ENCODE data around the gene VPS72. TPM values are rescaled to one million over a fixed set of nuclear protein-coding genes. Genes with fewer than 3 reads are reported as not detected.

The VPS72 gene
- total and polyA plus RNA-seq, 2 of the 13 experiments (the other 11 are each of a cell fraction or from before 2014, with no cell fraction given), result 33.7 to 34.5 TPM

DNA sequence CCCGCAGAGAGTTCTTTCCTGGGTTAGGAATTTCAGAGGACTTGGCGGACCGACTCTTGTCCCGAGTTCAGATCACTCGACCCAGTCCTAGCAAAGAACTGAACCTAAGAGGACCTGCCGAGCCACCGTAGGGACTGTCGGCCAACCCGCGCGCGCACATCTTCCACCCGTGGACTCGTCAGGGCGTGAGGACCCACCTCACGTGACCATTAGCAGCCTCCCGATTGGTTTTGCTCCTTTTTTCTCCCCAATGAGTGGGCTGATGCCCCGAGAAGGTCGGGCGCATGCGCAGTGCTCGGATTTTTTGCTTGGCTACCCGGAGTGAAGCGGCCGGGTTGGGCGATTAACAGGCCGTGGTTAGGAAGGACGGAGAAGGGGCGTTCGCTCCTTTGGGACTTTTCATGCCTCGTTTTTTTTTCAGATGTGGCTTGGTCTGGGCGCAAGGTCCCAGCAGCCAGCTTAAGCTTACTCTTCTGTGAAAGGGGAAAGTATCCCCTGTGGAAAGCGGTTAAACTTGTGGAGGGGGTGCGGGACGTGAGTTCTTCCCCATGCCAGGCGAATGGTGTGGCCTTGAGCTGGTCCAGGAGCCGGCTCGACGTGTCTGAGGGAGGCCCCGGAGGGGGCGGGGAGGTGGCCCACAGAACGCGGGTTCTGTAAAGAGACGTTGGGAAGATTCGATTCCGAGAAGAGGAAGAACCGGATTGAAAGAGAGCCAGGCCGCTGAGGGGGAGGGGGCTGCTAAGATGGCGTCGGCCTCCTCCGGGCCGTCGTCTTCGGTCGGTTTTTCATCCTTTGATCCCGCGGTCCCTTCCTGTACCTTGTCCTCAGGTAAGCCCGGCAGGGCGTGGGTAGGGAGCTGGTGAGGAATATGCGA, 8.5 kb upstream of the VPS72 start, which contains the start of gene PIP5K1A (continued):
- peak; percentile 82; the same call in 1 of the 2 replicates for TF ChIP-seq YEATS2 (CRISPR knock-in tag; IDR thresholded peaks at IDR 0.05; ENCODE audit: borderline replicate concordance)
- TF ChIP-seq, protein P1, sequence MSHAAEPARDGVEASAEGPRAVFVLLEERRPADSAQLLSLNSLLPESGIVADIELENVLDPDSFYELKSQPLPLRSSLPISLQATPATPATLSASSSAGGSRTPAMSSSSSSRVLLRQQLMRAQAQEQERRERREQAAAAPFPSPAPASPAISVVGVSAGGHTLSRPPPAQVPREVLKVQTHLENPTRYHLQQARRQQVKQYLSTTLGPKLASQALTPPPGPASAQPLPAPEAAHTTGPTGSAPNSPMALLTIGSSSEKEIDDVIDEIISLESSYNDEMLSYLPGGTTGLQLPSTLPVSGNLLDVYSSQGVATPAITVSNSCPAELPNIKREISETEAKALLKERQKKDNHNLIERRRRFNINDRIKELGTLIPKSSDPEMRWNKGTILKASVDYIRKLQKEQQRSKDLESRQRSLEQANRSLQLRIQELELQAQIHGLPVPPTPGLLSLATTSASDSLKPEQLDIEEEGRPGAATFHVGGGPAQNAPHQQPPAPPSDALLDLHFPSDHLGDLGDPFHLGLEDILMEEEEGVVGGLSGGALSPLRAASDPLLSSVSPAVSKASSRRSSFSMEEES (CRISPR knock-in tag; IDR thresholded peaks at IDR 0.05), result 0 out of 2 replicates have a peak, but pooled peaks have one; percentile 62
- no peak for TF ChIP-seq MED8 (CRISPR knock-in tag; IDR thresholded peaks at IDR 0.05; ENCODE audit: insufficient replicate concordance)
- 0 out of 2 replicates have a peak, but pooled peaks have one; percentile 49 for TF ChIP-seq ZNF333 (CRISPR knock-in tag; IDR thresholded peaks at IDR 0.05; ENCODE audit: borderline replicate concordance)
- peak; percentile 88 for TF ChIP-seq ZFX (CRISPR knock-in tag; IDR thresholded peaks at IDR 0.05; ENCODE audit: low read depth)
- peak; percentile 59; the same call in 1 of the 2 replicates for TF ChIP-seq KAT8 (CRISPR knock-in tag; IDR thresholded peaks at IDR 0.05)
- no peak for TF ChIP-seq MAFF (IDR thresholded peaks at IDR 0.05; ENCODE audit: low read depth, low read length)
- TF ChIP-seq, protein P2, sequence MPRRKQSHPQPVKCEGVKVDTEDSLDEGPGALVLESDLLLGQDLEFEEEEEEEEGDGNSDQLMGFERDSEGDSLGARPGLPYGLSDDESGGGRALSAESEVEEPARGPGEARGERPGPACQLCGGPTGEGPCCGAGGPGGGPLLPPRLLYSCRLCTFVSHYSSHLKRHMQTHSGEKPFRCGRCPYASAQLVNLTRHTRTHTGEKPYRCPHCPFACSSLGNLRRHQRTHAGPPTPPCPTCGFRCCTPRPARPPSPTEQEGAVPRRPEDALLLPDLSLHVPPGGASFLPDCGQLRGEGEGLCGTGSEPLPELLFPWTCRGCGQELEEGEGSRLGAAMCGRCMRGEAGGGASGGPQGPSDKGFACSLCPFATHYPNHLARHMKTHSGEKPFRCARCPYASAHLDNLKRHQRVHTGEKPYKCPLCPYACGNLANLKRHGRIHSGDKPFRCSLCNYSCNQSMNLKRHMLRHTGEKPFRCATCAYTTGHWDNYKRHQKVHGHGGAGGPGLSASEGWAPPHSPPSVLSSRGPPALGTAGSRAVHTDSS (CRISPR knock-in tag; conservative IDR thresholded peaks at IDR 0.05), result no peak
- TF ChIP-seq, protein P3, sequence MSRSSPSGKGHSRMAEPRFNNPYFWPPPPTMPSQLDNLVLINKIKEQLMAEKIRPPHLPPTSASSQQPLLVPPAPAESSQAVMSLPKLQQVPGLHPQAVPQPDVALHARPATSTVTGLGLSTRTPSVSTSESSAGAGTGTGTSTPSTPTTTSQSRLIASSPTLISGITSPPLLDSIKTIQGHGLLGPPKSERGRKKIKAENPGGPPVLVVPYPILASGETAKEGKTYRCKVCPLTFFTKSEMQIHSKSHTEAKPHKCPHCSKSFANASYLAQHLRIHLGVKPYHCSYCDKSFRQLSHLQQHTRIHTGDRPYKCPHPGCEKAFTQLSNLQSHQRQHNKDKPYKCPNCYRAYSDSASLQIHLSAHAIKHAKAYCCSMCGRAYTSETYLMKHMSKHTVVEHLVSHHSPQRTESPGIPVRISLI (CRISPR knock-in tag; IDR thresholded peaks at IDR 0.05; ENCODE audit: borderline replicate concordance), result peak; percentile 64; the same call in 1 of the 2 replicates
- TF ChIP-seq, protein P4, sequence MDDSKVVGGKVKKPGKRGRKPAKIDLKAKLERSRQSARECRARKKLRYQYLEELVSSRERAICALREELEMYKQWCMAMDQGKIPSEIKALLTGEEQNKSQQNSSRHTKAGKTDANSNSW (CRISPR knock-in tag; IDR thresholded peaks at IDR 0.05; ENCODE audit: borderline replicate concordance), result peak; percentile 27; the same call in 1 of the 2 replicates
- TF ChIP-seq NCOR1 (IDR thresholded peaks at IDR 0.05; ENCODE audit: borderline replicate concordance, low read length), result peak; percentile 39; the same call in 1 of the 2 replicates
- TF ChIP-seq SMYD3 (CRISPR knock-in tag; IDR thresholded peaks at IDR 0.05), result no peak
- no peak for TF ChIP-seq ATF1 (CRISPR knock-in tag; IDR thresholded peaks at IDR 0.05)
- no peak for TF ChIP-seq ZNF550 (CRISPR knock-in tag; IDR thresholded peaks at IDR 0.05; ENCODE audit: borderline replicate concordance)
- no peak for TF ChIP-seq ZFP36L2 (CRISPR knock-in tag; IDR thresholded peaks at IDR 0.05)
- peak; percentile 43; the same call in 1 of the 2 replicates for TF ChIP-seq SAP130 (CRISPR knock-in tag; IDR thresholded peaks at IDR 0.05; ENCODE audit: low read depth)
- TF ChIP-seq, protein P5, sequence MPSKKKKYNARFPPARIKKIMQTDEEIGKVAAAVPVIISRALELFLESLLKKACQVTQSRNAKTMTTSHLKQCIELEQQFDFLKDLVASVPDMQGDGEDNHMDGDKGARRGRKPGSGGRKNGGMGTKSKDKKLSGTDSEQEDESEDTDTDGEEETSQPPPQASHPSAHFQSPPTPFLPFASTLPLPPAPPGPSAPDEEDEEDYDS (CRISPR knock-in tag; IDR thresholded peaks at IDR 0.05), result peak; percentile 94
- TF ChIP-seq, protein P6, sequence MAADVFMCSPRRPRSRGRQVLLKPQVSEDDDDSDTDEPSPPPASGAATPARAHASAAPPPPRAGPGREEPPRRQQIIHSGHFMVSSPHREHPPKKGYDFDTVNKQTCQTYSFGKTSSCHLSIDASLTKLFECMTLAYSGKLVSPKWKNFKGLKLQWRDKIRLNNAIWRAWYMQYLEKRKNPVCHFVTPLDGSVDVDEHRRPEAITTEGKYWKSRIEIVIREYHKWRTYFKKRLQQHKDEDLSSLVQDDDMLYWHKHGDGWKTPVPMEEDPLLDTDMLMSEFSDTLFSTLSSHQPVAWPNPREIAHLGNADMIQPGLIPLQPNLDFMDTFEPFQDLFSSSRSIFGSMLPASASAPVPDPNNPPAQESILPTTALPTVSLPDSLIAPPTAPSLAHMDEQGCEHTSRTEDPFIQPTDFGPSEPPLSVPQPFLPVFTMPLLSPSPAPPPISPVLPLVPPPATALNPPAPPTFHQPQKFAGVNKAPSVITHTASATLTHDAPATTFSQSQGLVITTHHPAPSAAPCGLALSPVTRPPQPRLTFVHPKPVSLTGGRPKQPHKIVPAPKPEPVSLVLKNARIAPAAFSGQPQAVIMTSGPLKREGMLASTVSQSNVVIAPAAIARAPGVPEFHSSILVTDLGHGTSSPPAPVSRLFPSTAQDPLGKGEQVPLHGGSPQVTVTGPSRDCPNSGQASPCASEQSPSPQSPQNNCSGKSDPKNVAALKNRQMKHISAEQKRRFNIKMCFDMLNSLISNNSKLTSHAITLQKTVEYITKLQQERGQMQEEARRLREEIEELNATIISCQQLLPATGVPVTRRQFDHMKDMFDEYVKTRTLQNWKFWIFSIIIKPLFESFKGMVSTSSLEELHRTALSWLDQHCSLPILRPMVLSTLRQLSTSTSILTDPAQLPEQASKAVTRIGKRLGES (CRISPR knock-in tag; IDR thresholded peaks at IDR 0.05; ENCODE audit: borderline replicate concordance), result 0 out of 2 replicates have a peak, but pooled peaks have one; percentile 10
- TF ChIP-seq RAD21 (CRISPR knock-in tag; IDR thresholded peaks at IDR 0.05), result no peak
- TF ChIP-seq ELF3 (CRISPR knock-in tag; IDR thresholded peaks at IDR 0.05), result no peak; the same call in 1 of the 2 replicates
- peak; percentile 73; the same call in 1 of the 2 replicates for TF ChIP-seq SRY (CRISPR knock-in tag; IDR thresholded peaks at IDR 0.05)

Data from HepG2 (cell line).